Skeletal muscle tissue (tissue), 4 donors: ENCODE measurements around the gene SMPD3. TPM values are rescaled to one million over a fixed set of nuclear protein-coding genes. Genes with fewer than 3 reads are reported as not detected.

Source experiments
- H3K27ac ChIP-seq: one replicate; pipeline ENCODE4 v1.7.0; 2013; ENCODE audit warnings: mild to moderate bottlenecking, low read depth, low read length, inconsistent platforms
- H3K27me3 ChIP-seq, 3 donors: one replicate each; pipeline ENCODE4 v1.7.0; 2013; ENCODE audit warnings: low read length in 3 of 3; ENCODE audit not compliant: control insufficient read depth in 3 of 3, insufficient read depth in 3 of 3
- H3K36me3 ChIP-seq, 3 donors: one replicate each; pipeline ENCODE4 v1.7.0; 2013; ENCODE audit warnings: low read length in 3 of 3; ENCODE audit not compliant: control insufficient read depth in 3 of 3, insufficient read depth in 3 of 3
- H3K4me1 ChIP-seq, 3 donors: one replicate each; pipeline ENCODE4 v1.7.0; 2013; ENCODE audit warnings: low read length in 3 of 3, mild to moderate bottlenecking in 3 of 3; ENCODE audit not compliant: control insufficient read depth in 3 of 3, insufficient read depth in 3 of 3
- H3K4me3 ChIP-seq, 3 donors: one replicate each; pipeline ENCODE4 v1.7.0; 2013; ENCODE audit warnings: low read length in 3 of 3
- H3K9ac ChIP-seq, 3 donors: one replicate each; pipeline ENCODE4 v1.7.0; 2013; ENCODE audit warnings: low read length in 3 of 3, mild to moderate bottlenecking in 3 of 3, moderate library complexity in 2 of 3, low read depth in 1 of 3
- H3K9me3 ChIP-seq, 3 donors: one replicate each; pipeline ENCODE4 v1.7.0; 2013; ENCODE audit warnings: low read length in 3 of 3; ENCODE audit not compliant: control insufficient read depth in 3 of 3
- total RNA-seq: library from RNA; depleted of rRNA; stranded (reverse); fragments of >200 nt; gene quantifications from one replicate; pipeline ENCODE4 v1.2.3, GENCODE V29; 2014
- donor health status: Osteomylitis.

The SMPD3 gene
- total RNA-seq, 1 donor from 2014 or later = under 0.01 TPM

DNA sequence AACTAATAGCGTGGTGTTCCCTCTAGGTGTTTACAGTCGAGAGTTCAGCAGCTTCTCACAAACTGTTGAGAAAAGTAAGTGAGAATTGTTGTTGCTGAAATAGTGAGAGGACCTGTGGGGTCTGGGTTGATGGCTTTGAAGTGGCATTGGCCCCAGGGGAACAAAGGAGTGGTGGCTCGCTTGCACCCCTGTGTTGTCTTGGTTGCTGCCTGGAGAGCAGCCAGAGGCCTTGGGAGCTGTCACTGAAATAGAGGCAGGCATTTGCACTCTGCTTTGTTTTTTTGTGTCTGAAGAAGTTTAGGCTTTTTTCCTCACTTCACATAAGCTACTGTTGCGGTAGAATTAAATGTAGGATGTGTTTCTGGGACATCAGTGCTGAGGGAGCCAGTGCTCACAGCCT is 100.7 kb downstream of the SMPD3 start:
- Histone ChIP-seq H3K9me3 (no peaks in the 10 kb centered on the region), H3K4me3 (peak overlapping the region in 1 of 3 donors; percentile 35), H3K36me3 (peaks cover 51 to 64% (median 57%) of the 10 kb centered on the region in 3 donors), H3K9ac (peak overlapping the region in 1 of 3 donors; percentile 79), H3K27me3 (no peaks in the 10 kb centered on the region), H3K4me1 (peaks cover 45 to 57% (median 46%) of the 10 kb centered on the region in 3 donors), H3K27ac (no peak overlapping the region)

DNA sequence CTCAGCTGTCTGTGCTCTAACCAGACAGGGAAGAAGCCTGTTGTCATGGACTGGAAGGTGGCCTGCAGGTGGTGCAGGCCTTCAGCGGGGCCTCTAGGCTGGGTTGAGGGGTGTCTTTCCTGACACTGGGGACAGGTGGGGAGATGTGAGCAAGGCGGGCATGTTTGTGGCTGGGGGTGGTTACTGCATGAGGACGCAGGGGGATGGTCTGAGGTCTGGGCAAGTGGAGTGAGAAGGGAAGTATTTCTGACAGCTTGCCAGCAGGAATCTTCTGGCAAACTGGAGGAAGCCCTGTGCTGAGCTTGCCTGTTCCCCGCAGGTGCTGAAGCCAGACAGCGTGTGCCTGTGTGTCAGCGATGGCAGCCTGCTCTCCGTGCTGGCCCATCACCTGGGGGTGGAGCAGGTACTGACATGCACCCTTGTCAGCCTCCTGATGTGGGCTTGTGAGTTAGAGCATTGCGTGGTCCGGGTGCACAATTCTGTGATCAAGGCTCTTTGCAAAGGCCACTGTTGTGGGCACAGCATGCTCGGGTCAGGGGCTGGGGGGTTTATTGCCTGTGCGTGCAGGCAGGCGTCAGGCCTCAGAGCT is 101.3 kb downstream of the SMPD3 start:
- Histone ChIP-seq H3K27ac (peak overlapping the region; percentile 90), H3K4me1 (peaks cover 50 to 64% (median 52%) of the 10 kb centered on the region in 3 donors), H3K9me3 (no peaks in the 10 kb centered on the region), H3K4me3 (peak overlapping the region in 2 of 3 donors; percentile 57 to 67), H3K9ac (peak overlapping the region; percentile 21 to 79 (median 25)), H3K36me3 (peaks cover 50 to 62% (median 55%) of the 10 kb centered on the region in 3 donors), H3K27me3 (no peaks in the 10 kb centered on the region)

DNA sequence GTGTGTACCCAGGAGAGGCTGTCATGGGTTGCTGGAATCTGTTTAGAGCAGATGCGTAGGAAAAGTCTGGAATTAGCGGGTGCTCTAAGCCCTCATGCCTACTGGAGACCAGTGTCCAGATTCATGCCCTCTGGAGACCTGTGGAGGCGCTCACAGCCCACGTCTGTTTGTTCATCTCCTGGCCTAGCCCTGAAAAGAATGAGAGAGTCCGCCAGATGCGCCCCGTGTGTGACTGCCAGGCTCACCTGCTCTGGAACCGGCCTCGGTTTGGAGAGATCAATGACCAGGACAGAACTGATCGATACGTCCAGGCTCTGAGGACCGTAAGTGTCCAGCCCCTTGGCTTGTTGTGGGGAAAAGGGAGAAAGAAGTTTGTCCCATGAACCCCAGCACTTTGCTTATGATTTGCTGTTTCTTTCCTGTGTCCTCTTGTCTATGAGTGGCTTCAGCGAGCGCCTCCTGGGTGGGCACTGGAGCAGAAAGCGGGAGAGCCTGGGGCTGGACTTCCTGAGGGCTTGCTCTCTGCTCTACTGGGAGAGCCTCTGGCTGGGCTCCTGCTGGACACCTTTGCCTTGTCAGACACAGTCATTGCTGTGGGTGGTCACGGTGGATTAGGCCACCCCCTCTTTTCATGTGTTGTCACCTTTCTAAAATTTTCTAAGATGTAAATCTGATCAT is 102.2 kb downstream of the SMPD3 start:
- Histone ChIP-seq H3K4me1 (peaks cover 50 to 70% (median 61%) of the 10 kb centered on the region in 3 donors), H3K27ac (peak overlapping the region; percentile 90)

DNA sequence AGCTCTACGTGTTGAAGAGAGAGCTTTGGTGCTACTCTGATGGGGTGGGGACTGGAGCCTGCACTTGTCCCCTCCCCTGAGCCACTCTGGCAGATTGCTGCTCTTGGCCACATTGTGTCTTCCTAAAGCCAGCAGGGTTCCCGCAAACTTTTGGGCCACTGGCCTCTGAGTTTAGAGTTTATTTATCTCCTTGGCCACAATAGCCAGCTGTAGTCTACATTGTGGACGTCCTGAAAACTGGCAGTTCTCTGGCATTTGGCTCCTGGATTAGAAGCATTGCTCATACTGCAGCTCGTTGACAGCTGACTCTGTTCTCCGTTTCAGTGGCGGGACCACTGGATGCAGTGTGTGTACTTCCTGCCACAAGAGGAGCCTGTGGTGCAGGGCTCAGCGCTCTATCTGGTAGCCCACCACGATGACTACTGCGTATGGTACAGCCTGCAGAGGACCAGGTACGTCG is 102.9 kb downstream of the SMPD3 start:
- no peaks in the 10 kb centered on the region for H3K9me3 ChIP-seq
- peak overlapping the region in 2 of 3 donors; percentile 41 to 67 for H3K4me3 ChIP-seq
- H3K36me3 ChIP-seq = peaks cover 46 to 55% (median 53%) of the 10 kb centered on the region in 3 donors
- H3K4me1 ChIP-seq = peaks cover 50 to 76% (median 63%) of the 10 kb centered on the region in 3 donors
- H3K9ac ChIP-seq = peak overlapping the region; percentile 58 to 79 (median 71)
- H3K27ac ChIP-seq = peak overlapping the region; percentile 90
- H3K27me3 ChIP-seq = no peaks in the 10 kb centered on the region

More for the DNA sequence above, 102.2 kb downstream of the SMPD3 start:
- Histone ChIP-seq H3K27me3 (no peaks in the 10 kb centered on the region), H3K9ac (peak overlapping the region; percentile 58 to 79 (median 71)), H3K9me3 (no peaks in the 10 kb centered on the region), H3K36me3 (peaks cover 42 to 55% (median 49%) of the 10 kb centered on the region in 3 donors), H3K4me3 (peak overlapping the region; percentile 41 to 67 (median 57))

DNA sequence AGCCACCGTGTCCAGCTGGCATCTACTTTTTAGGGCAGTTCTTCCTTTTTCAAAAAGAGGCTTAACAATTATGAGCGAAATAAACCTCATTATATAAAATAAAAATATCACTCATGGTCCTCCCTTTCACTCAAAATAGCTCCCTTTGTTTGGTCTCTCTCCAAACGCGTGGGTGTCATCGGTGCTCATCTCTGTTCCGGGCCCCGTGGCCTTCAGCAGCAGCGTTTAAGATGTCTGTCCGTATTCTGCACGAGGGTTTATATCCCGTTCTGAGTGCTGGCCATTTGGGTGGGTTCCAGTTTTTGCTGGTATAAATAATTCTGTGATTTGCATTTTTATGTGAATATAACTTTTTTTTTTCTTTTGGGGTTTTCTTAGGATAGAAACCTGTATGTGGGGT is 104.1 kb downstream of the SMPD3 start:
- peaks cover 51 to 59% (median 56%) of the 10 kb centered on the region in 3 donors for H3K36me3 ChIP-seq
- no peak overlapping the region for H3K4me3 ChIP-seq

DNA sequence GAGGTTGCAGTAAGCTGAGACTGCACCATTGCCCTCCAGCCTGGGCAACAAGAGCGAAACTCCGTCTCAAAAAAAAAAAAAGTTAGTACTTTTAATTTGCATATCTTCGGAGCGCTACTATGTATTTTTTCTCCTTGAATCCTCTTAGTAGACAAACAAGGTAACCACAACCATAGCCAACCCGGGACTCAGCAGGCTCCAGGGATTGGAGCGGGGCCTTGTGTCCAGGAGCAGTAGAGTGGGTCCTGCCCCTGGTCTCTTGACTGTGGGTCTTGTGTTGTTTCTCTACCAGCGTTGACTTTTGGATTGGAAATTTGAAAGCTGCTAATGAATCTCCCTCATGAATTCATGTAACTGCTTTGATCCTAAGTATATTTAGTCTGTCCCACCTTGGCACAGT is 105.2 kb downstream of the SMPD3 start:
- H3K4me3 ChIP-seq = no peak overlapping the region
- no peak overlapping the region for H3K27ac ChIP-seq
- peaks cover 42 to 69% (median 57%) of the 10 kb centered on the region in 3 donors for H3K4me1 ChIP-seq
- H3K27me3 ChIP-seq = no peaks in the 10 kb centered on the region
- no peaks in the 10 kb centered on the region for H3K9me3 ChIP-seq
- no peak overlapping the region for H3K9ac ChIP-seq
- peaks cover 52 to 64% (median 56%) of the 10 kb centered on the region in 3 donors for H3K36me3 ChIP-seq

More for the DNA sequence above, 104.1 kb downstream of the SMPD3 start:
- Histone ChIP-seq H3K27me3 (no peaks in the 10 kb centered on the region), H3K9me3 (no peaks in the 10 kb centered on the region), H3K27ac (peak overlapping the region; percentile 11), H3K4me1 (peaks cover 50 to 75% (median 61%) of the 10 kb centered on the region in 3 donors), H3K9ac (peak overlapping the region in 2 of 3 donors; percentile 3 to 51)

DNA sequence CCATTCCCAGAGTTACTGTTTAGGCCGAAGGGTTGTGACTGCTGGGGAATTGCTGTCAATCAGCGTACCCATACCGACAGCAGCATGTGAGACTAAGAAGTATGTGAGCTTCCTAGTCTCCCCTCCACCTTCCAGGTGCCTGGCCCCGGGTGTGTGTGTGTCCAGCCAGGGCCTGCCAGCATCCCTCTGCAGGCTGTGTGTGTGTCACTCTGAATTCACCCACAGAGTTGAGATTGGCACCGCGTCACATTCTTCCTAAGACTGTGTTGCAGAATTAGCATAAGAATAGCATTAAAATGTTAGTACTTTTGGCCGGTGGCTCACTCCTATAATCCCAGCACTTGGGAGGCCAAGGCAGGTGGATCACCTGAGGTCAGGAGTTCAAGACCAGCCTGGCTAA is 105.7 kb downstream of the SMPD3 start:
- Histone ChIP-seq H3K9me3 (no peaks in the 10 kb centered on the region), H3K9ac (peak overlapping the region in 1 of 3 donors; percentile 6), H3K4me1 (peaks cover 37 to 66% (median 54%) of the 10 kb centered on the region in 3 donors), H3K4me3 (no peak overlapping the region), H3K27ac (no peak overlapping the region), H3K27me3 (no peaks in the 10 kb centered on the region), H3K36me3 (peaks cover 54 to 66% (median 56%) of the 10 kb centered on the region in 3 donors)

DNA sequence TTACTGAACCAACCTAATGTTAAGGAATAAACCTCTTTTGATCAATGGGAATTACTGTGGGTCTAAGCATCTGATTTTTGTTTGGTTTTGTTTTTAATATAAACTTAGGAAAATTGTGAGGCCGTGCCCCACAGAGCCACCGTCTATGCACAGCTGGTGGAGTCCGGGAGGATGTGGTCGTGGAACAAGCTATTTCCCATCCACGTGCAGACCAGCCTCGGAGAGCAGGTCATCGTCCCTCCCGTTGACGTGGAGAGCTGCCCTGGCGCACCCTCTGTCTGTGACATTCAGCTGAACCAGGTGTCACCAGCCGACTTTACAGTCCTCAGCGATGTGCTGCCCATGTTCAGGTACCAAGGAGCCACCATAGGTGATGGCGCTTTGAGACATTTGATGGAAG is 109.1 kb downstream of the SMPD3 start:
- H3K27me3 ChIP-seq = no peaks in the 10 kb centered on the region
- peaks cover 16 to 34% (median 28%) of the 10 kb centered on the region in 3 donors for H3K4me1 ChIP-seq
- peaks cover 45 to 61% (median 49%) of the 10 kb centered on the region in 3 donors for H3K36me3 ChIP-seq
- H3K4me3 ChIP-seq = no peak overlapping the region
- no peak overlapping the region for H3K27ac ChIP-seq
- no peak overlapping the region for H3K9ac ChIP-seq
- no peaks in the 10 kb centered on the region for H3K9me3 ChIP-seq

DNA sequence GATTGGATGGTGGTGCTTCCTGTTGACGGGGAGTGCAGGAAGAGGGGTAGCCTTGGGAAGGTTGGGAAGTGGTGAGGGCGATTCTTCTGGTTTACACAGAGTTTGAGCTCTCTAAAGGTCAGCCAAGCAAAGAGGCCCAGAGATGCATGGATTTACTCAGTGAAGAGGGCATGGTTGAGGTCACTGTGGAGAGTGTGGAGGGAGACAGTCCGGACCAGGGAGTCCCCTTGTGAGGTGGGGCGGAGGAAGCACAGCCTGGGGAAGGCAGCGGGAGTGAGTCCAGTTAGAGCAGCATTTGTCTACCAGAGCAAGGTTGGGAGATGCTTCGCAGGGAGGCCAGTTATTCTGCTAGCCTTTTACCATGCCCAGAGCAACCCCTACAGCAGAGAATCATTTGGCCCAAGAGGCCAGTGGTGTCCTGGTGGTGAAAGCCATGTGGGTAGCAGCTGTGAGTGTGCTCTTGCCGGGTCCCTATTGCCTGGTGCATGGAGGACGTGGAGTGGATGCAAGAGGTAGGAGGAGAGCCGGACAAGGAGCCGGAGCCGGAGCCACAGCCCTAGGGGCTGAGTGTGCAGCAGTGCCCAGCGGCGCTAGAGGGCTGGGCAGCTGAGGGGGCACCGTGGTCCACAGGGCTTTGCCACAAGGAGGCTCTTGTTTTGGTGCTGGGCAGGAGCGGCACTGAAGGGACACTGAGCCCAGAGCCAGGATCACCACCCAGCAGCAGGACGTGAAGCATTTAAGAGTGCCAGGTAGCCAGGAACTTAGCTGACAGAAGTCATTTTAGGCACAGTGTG is 109.8 kb downstream of the SMPD3 start:
- Histone ChIP-seq H3K27me3 (no peaks in the 10 kb centered on the region), H3K9me3 (no peaks in the 10 kb centered on the region), H3K36me3 (peaks cover 45 to 54% (median 47%) of the 10 kb centered on the region in 3 donors), H3K27ac (no peak overlapping the region), H3K4me1 (peaks cover 15 to 33% (median 27%) of the 10 kb centered on the region in 3 donors), H3K9ac (peak overlapping the region in 1 of 3 donors; percentile 16), H3K4me3 (no peak overlapping the region)
